CD4-positive, alpha-beta T cell (primary cell): ENCODE results near the gene LEKR1. TPM values are rescaled to one million over a fixed set of nuclear protein-coding genes. Genes with fewer than 3 reads are reported as not detected.

Source experiments
- ATAC-seq: fragments of 200-7000 bp; cut with Tn5 transposase; one replicate; pipeline ENCODE4 v1.10.0; 2022; ENCODE audit warnings: mild to moderate bottlenecking; ENCODE audit not compliant: poor library complexity
- CTCF ChIA-PET: fragments of 350-600 bp; sonication (Branson Sonifier 250); formaldehyde crosslinking; loops from one replicate; lab custom pipeline; 2021; ENCODE audit warnings: antibody characterized with exemption, inconsistent platforms; lab: Charles Lee
- POLR2A ChIA-PET: fragments of 350-600 bp; sonication (Branson Sonifier 250); formaldehyde crosslinking; loops from one replicate; lab custom pipeline; 2021; ENCODE audit warnings: antibody characterized with exemption, inconsistent platforms; lab: Charles Lee
- DNase-seq, 14 experiments: peaks; one replicate each; pipeline ENCODE4 v3.0.0-alpha.2; 2013 to 2020; ENCODE audit warnings: mixed read lengths in 2 of 14
- H3K27ac ChIP-seq, 2 donors: one replicate each; pipeline versions ENCODE4 v1.5.1 to v1.7.0; 2013; ENCODE audit warnings: low read length in 2 of 2, low read depth in 1 of 2, mild to moderate bottlenecking in 1 of 2
- H3K27me3 ChIP-seq, 2 experiments: 1 replicate in 1 of 2; 2 replicates in 1 of 2; pipeline versions ENCODE4 v1.6.1 to v1.7.0; 2013; ENCODE audit warnings: low read length in 2 of 2, control low read depth in 1 of 2, mild to moderate bottlenecking in 1 of 2, moderate library complexity in 1 of 2; ENCODE audit not compliant: insufficient read depth in 2 of 2, control insufficient read depth in 1 of 2
- H3K36me3 ChIP-seq: one replicate; pipeline ENCODE4 v1.6.1; 2013; ENCODE audit warnings: low read length, control low read depth; ENCODE audit not compliant: insufficient read depth
- H3K4me1 ChIP-seq: one replicate; pipeline ENCODE4 v1.6.1; 2013; ENCODE audit warnings: low read length, control low read depth; ENCODE audit not compliant: insufficient read depth
- H3K4me3 ChIP-seq: one replicate; pipeline ENCODE4 v1.5.1; 2013; ENCODE audit warnings: mild to moderate bottlenecking, low read length, moderate library complexity
- H3K9me3 ChIP-seq, 2 experiments: 1 replicate in 1 of 2; 2 replicates in 1 of 2; pipeline versions ENCODE4 v1.6.1 to v1.7.0; 2013; ENCODE audit warnings: low read length in 2 of 2, mild to moderate bottlenecking in 2 of 2, control low read depth in 1 of 2, moderate library complexity in 1 of 2; ENCODE audit not compliant: control insufficient read depth in 1 of 2, insufficient read depth in 1 of 2
- H3K27ac Mint-ChIP-seq: one replicate; pipeline ENCODE4 v1.8.0; 2020; ENCODE audit warnings: mixed read lengths
- H3K27me3 Mint-ChIP-seq: one replicate; pipeline ENCODE4 v1.8.0; 2021; ENCODE audit warnings: mixed read lengths
- H3K36me3 Mint-ChIP-seq: one replicate; pipeline ENCODE4 v1.8.0; 2021; ENCODE audit warnings: low read depth, mixed read lengths
- H3K4me1 Mint-ChIP-seq: one replicate; pipeline ENCODE4 v1.8.0; 2021; ENCODE audit warnings: low read depth, mixed read lengths
- H3K4me3 Mint-ChIP-seq: one replicate; pipeline ENCODE4 v1.8.0; 2020; ENCODE audit warnings: mild to moderate bottlenecking, mixed read lengths
- H3K9me3 Mint-ChIP-seq: one replicate; pipeline ENCODE4 v1.8.0; 2020; ENCODE audit warnings: mixed read lengths
- CTCF ChIP-seq: fragments of 200-600 bp; IDR thresholded peaks from one replicate; pipeline ENCODE4 v1.8.0; 2022; ENCODE audit warnings: antibody characterized with exemption, mild to moderate bottlenecking
- intact Hi-C, 2 experiments: fragments of 100-400 bp; cut with DNase I in 1 of 2; cut with micrococcal nuclease in 1 of 2; formaldehyde crosslinking; loops; one replicate each; pipeline versions ENCODE4 v1.15.1 to v1.9.0; 2023 to 2025; cut with DNase I, micrococcal nuclease
- total RNA-seq, 174 experiments: library from RNA in 2 of 174; stranded (reverse) in 2 of 174; gene quantifications; one replicate each; pipeline ENCODE4 v1.2.3 and lab custom pipeline; 2021 to 2026

Gene LEKR1
- total RNA-seq, 2 experiments from 2014 or later, result 0.77 to 1.0 TPM

GRCh38 chr3:156808025-156808424 is 18.1 kb upstream of the LEKR1 start:
- no peaks in the 10 kb centered on the region for H3K27me3 Mint-ChIP-seq
- ChIA-PET CTCF (no interaction called here), POLR2A (no interaction called here)
- Histone ChIP-seq H3K27me3 (no peaks in the 10 kb centered on the region), H3K4me3 (no peak overlapping the region), H3K9me3 (peaks cover 4 to 13% of the 10 kb centered on the region in 2 experiments), H3K4me1 (peaks cover 3% of the 10 kb centered on the region), H3K36me3 (no peaks in the 10 kb centered on the region), H3K27ac (no peak overlapping the region)
- H3K4me3 Mint-ChIP-seq, result no peak overlapping the region
- H3K4me1 Mint-ChIP-seq, result peaks cover 6% of the 10 kb centered on the region
- peaks cover 18% of the 10 kb centered on the region for H3K36me3 Mint-ChIP-seq
- H3K9me3 Mint-ChIP-seq, result peaks cover 9% of the 10 kb centered on the region
- H3K27ac Mint-ChIP-seq, result no peak overlapping the region
- ATAC-seq (no peak), DNase-seq (no peak)
- intact Hi-C loops, result loop anchor here in 1 of 2 experiments (10.0 kb wide), 1 partner anchor 1287 kb away; no protein-coding TSS in a partner anchor
- no peak for TF ChIP-seq CTCF

GRCh38 chr3:156811089-156811862 is 14.9 kb upstream of the LEKR1 start:
- Histone ChIP-seq H3K4me3 (no peak overlapping the region), H3K36me3 (no peaks in the 10 kb centered on the region), H3K27me3 (no peaks in the 10 kb centered on the region), H3K27ac (no peak overlapping the region), H3K9me3 (peaks cover 4 to 9% of the 10 kb centered on the region in 2 experiments), H3K4me1 (peaks cover 8% of the 10 kb centered on the region)
- no peak for ATAC-seq
- Mint-ChIP-seq H3K9me3 (peaks cover under 1% of the 10 kb centered on the region), H3K4me3 (no peak overlapping the region), H3K4me1 (peaks cover 16% of the 10 kb centered on the region), H3K27ac (no peak overlapping the region), H3K27me3 (no peaks in the 10 kb centered on the region), H3K36me3 (peaks cover 18% of the 10 kb centered on the region)
- CTCF ChIA-PET, result no interaction called here
- no peak for TF ChIP-seq CTCF
- intact Hi-C loops, result loop anchor here (5.0 to 10.0 kb wide), 3 partner anchors 256 to 936 kb away; partner anchors contain the start of genes GMPS (in 1 of the 2) and SSR3 (in 1 of the 2)
- POLR2A ChIA-PET, result no interaction called here
- DNase-seq, result no peak

GRCh38 chr3:156812521-156813335 is 13.4 kb upstream of the LEKR1 start:
- peaks cover 18% of the 10 kb centered on the region for H3K36me3 Mint-ChIP-seq
- H3K9me3 Mint-ChIP-seq, result no peaks in the 10 kb centered on the region
- peaks cover 4 to 9% of the 10 kb centered on the region in 2 experiments for H3K9me3 ChIP-seq
- POLR2A ChIA-PET, result interaction anchor here (1.3 kb wide), 1 partner anchor 139 kb away, joined by 5 read pairs; no protein-coding TSS in a partner anchor
- no peaks in the 10 kb centered on the region for H3K27me3 ChIP-seq
- H3K4me3 Mint-ChIP-seq, result no peak overlapping the region
- H3K4me1 ChIP-seq, result peaks cover 17% of the 10 kb centered on the region
- ATAC-seq (no peak), DNase-seq (peak in 2 of 14 experiments; percentile 57 to 65)
- H3K36me3 ChIP-seq, result no peaks in the 10 kb centered on the region
- H3K27ac ChIP-seq, result no peak overlapping the region
- CTCF ChIA-PET, result interaction anchor here (0.6 to 0.9 kb wide), 2 partner anchors 288 to 325 kb away, joined by 4 to 5 read pairs; no protein-coding TSS in a partner anchor
- no peak overlapping the region for H3K4me3 ChIP-seq
- TF ChIP-seq CTCF, result no peak
- intact Hi-C loops, result loop anchor here (5.0 to 10.0 kb wide), 3 partner anchors 258 to 938 kb away; partner anchors contain the start of genes GMPS (in 1 of the 2) and SSR3 (in 1 of the 2)
- H3K27me3 Mint-ChIP-seq, result no peaks in the 10 kb centered on the region
- peaks cover 27% of the 10 kb centered on the region for H3K4me1 Mint-ChIP-seq
- H3K27ac Mint-ChIP-seq, result no peak overlapping the region
